ENCODE measurements around the gene LRRC14B.

Gene LRRC14B

DNA sequence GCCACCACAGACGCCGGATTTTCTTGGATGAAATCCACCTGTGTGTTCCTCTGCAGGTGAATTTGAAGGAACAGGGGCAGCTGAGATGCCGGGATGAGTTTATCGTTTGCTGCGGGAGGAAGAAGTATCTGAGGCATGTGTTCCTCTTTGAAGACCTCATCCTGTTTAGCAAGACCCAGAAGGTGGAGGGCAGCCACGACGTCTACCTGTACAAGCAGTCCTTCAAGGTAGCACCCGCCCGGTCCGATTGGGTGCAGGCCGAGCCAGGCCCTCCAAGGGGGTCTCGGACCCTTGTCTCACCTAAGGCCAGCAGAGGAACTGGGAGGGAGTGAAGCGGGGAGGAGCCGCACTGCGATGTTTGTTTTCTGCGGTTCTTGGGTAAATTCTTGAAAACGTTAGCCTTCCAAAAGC is 18.4 kb upstream of the LRRC14B start:
- TF ChIP-seq, protein P1, sequence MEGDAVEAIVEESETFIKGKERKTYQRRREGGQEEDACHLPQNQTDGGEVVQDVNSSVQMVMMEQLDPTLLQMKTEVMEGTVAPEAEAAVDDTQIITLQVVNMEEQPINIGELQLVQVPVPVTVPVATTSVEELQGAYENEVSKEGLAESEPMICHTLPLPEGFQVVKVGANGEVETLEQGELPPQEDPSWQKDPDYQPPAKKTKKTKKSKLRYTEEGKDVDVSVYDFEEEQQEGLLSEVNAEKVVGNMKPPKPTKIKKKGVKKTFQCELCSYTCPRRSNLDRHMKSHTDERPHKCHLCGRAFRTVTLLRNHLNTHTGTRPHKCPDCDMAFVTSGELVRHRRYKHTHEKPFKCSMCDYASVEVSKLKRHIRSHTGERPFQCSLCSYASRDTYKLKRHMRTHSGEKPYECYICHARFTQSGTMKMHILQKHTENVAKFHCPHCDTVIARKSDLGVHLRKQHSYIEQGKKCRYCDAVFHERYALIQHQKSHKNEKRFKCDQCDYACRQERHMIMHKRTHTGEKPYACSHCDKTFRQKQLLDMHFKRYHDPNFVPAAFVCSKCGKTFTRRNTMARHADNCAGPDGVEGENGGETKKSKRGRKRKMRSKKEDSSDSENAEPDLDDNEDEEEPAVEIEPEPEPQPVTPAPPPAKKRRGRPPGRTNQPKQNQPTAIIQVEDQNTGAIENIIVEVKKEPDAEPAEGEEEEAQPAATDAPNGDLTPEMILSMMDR (IDR thresholded peaks at IDR 0.05; ENCODE audit: low read depth, low read length), result no peak
- no peaks in the 10 kb centered on the region for H3K27me3 ChIP-seq (ENCODE audit: insufficient read depth, low read depth, severe bottlenecking)
- no peaks in the 10 kb centered on the region for H3K36me3 ChIP-seq
- peak; percentile 6 for DNase-seq
- H3K9me3 ChIP-seq (ENCODE audit: severe bottlenecking), result no peaks in the 10 kb centered on the region
- no peak overlapping the region for H3K4me3 ChIP-seq (ENCODE audit: low read depth, low read length)
- no peak overlapping the region for H3K27ac ChIP-seq

- TF ChIP-seq, protein P1 (IDR thresholded peaks at IDR 0.05; ENCODE audit: low read depth, low read length), result no peak
- no peaks in the 10 kb centered on the region for H3K9me3 ChIP-seq (ENCODE audit: severe bottlenecking)
- DNase-seq, result peak; percentile 4
- no peak overlapping the region for H3K4me3 ChIP-seq (ENCODE audit: low read depth, low read length)
- no peaks in the 10 kb centered on the region for H3K27me3 ChIP-seq (ENCODE audit: insufficient read depth, low read depth, severe bottlenecking)
- no peak overlapping the region for H3K27ac ChIP-seq
- H3K36me3 ChIP-seq, result no peaks in the 10 kb centered on the region
Observed at GRCh38 chr5:173392-174290, 17.7 kb upstream of the LRRC14B start.

GRCh38 chr5:174291-174600 is 17.0 kb upstream of the LRRC14B start:
- Histone ChIP-seq H3K27ac (no peak overlapping the region), H3K27me3 (ENCODE audit: insufficient read depth, low read depth, severe bottlenecking) (no peaks in the 10 kb centered on the region), H3K36me3 (no peaks in the 10 kb centered on the region), H3K9me3 (ENCODE audit: severe bottlenecking) (no peaks in the 10 kb centered on the region), H3K4me3 (ENCODE audit: low read depth, low read length) (no peak overlapping the region)
- TF ChIP-seq, protein P1 (IDR thresholded peaks at IDR 0.05; ENCODE audit: low read depth, low read length), result no peak
- DNase-seq, result no peak

DNA sequence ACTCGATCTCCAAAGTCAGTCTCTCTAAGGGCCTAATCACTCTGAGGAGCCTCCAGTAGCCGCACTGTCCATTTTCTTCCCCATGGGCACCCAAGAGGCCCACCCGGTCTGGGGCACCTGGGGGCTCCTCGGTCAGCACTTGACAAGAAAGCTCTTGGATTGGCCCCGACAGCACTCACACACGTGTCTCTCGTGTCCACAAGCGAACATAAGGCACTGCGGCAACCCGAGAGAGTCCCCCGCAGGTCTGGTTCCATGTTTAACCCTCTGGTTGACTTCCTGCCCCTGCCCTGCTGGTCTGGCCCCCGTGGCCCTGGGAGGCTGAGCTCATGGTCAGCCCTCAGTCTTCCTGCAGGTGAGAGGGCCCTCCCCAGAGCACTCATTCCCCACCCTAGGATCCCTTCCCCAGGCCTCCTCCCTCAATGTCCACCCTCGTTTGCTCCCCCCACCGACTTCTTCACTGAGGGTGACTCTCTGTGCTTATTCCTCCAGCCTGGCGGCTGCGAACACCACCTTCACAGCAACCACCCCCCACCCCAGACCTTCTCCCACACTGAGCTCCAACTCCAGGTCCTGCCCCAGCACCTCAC is 16.3 kb upstream of the LRRC14B start:
- Histone ChIP-seq H3K36me3 (no peaks in the 10 kb centered on the region), H3K4me3 (ENCODE audit: low read depth, low read length) (no peak overlapping the region), H3K27me3 (ENCODE audit: insufficient read depth, low read depth, severe bottlenecking) (peaks cover 4% of the 10 kb centered on the region), H3K9me3 (ENCODE audit: severe bottlenecking) (no peaks in the 10 kb centered on the region), H3K27ac (no peak overlapping the region)
- DNase-seq, result no peak
- TF ChIP-seq, protein P1 (IDR thresholded peaks at IDR 0.05; ENCODE audit: low read depth, low read length), result no peak

GRCh38 chr5:176296-176823 is 14.9 kb upstream of the LRRC14B start:
- H3K27me3 ChIP-seq (ENCODE audit: insufficient read depth, low read depth, severe bottlenecking), result peaks cover 4% of the 10 kb centered on the region
- H3K4me3 ChIP-seq (ENCODE audit: low read depth, low read length), result no peak overlapping the region
- TF ChIP-seq, protein P1 (IDR thresholded peaks at IDR 0.05; ENCODE audit: low read depth, low read length), result no peak
- no peak overlapping the region for H3K27ac ChIP-seq
- DNase-seq, result no peak
- no peaks in the 10 kb centered on the region for H3K36me3 ChIP-seq
- no peaks in the 10 kb centered on the region for H3K9me3 ChIP-seq (ENCODE audit: severe bottlenecking)
